WERI-Rb-1 (cell line): ENCODE data around the gene ACAT2.
"Not testable (repeated sequence)": the region's sequence is repeated elsewhere in the genome, so short reads cannot be mapped to it uniquely, and the experiment has no call there.

Experiments
- DNase-seq: peaks from one replicate; pipeline ENCODE4 v3.0.0-alpha.2; 2020
- H3K27ac ChIP-seq: fragments of 250-450 bp; sonication (Bioruptor Pico); 2 replicates; pipeline ENCODE4 v1.5.1; 2020; ENCODE audit warnings: mild to moderate bottlenecking, moderate library complexity
- H3K27me3 ChIP-seq: fragments of 250-450 bp; sonication (Bioruptor Pico); 2 replicates; pipeline ENCODE4 v1.5.1; 2021; ENCODE audit warnings: mild to moderate bottlenecking, low read depth, moderate library complexity; ENCODE audit not compliant: insufficient read depth, severe bottlenecking
- H3K36me3 ChIP-seq: fragments of 250-450 bp; sonication (Bioruptor Pico); 2 replicates; pipeline ENCODE4 v1.5.1; 2020; ENCODE audit warnings: mild to moderate bottlenecking, moderate library complexity
- H3K4me3 ChIP-seq: 2 replicates; pipeline ENCODE4 v1.5.1; 2011; ENCODE audit warnings: low read depth, mild to moderate bottlenecking, control low read depth, low read length
- H3K9me3 ChIP-seq: fragments of 250-450 bp; sonication (Bioruptor Pico); 2 replicates; pipeline ENCODE4 v1.5.1; 2021; ENCODE audit warnings: mild to moderate bottlenecking, moderate library complexity; ENCODE audit not compliant: severe bottlenecking
- TF ChIP-seq, protein P1 (sequence below): IDR thresholded peaks from 2 replicates; pipeline ENCODE4 v1.5.1; 2011; ENCODE audit warnings: low read depth, mild to moderate bottlenecking, control low read depth, inconsistent platforms, low read length

The ACAT2 gene

DNA sequence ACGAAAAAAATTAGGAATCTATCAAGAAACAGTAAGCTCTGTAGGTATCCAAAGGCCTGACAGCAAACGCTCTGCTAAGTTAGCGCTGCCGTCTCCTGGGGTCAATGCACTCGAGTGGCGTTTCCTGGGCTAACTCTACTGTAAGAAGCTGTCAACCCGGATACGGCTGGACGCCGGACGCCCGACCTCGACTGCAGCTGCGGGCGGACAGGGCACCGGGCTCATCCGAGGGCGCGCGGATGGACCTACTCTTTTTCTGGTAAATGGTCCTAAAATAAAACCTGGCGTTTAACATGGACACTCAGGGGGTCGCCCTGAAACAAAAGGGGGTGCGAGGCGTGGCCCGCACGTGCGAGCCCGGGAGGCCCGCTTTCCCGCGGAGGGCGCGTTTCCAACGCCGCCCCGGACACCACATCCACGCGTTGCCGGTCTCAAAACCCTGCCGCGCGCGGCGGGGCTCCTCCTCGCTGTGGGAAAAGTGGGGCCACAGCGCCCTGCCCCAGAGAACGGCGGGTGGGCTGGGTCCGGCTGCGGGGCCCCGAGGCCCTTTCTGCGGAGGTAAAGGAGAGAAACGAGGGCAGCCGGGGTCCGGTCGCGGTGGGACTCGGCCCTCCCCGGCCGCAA is 27.0 kb downstream of the ACAT2 start:
- Histone ChIP-seq H3K9me3 (no peaks in the 10 kb centered on the region), H3K4me3 (peak overlapping the region; percentile 77), H3K27me3 (no peaks in the 10 kb centered on the region), H3K36me3 (peaks cover 71% of the 10 kb centered on the region), H3K27ac (peak overlapping the region; percentile 94)
- DNase-seq: no peak
- TF ChIP-seq, protein P1, sequence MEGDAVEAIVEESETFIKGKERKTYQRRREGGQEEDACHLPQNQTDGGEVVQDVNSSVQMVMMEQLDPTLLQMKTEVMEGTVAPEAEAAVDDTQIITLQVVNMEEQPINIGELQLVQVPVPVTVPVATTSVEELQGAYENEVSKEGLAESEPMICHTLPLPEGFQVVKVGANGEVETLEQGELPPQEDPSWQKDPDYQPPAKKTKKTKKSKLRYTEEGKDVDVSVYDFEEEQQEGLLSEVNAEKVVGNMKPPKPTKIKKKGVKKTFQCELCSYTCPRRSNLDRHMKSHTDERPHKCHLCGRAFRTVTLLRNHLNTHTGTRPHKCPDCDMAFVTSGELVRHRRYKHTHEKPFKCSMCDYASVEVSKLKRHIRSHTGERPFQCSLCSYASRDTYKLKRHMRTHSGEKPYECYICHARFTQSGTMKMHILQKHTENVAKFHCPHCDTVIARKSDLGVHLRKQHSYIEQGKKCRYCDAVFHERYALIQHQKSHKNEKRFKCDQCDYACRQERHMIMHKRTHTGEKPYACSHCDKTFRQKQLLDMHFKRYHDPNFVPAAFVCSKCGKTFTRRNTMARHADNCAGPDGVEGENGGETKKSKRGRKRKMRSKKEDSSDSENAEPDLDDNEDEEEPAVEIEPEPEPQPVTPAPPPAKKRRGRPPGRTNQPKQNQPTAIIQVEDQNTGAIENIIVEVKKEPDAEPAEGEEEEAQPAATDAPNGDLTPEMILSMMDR: no peak

DNA sequence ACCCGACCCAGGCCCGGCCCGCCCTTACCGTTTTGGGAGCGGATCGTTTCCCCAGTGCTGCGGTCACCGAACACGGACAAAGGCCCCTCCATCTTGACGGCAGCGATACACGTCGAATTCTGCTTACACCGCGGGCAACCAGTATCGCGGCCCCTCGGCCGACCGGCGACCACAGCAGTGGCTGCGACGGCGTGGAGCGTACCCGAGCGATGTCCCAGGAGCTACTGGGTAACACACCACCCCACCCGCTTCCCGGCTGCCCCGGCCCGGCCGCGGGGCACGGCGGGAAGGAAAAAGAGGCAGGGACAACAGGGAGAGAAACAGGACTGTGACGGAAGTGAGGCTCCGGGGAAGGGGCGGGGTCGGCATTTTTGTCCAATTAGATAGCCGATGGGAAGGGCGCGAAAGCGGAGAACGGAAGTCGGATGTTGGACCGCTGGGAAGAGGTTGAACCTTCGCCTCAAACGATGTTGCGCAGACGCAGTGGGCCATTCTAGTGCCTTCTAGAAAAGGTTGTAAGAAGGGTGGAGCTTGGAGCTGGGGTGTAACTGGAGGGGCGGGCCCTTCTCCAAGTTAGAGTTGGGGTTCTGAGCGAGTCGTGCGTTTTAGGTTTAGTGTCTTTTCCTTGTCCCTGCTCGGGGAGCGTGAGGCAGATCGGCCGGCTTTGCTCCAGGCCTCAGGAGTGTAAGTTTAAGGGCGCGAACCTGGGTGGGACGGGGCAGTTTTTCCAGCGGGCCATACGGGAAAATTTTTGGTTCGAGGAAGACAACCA is 27.7 kb downstream of the ACAT2 start, which contains the start of gene TCP1:
TCP1 (minus strand) TSS at position 226 of the 772 bp plus-strand sequence; CDS start at position 92, 134 bp downstream.
- H3K9me3 ChIP-seq: no peaks in the 10 kb centered on the region
- TF ChIP-seq, protein P1: no peak
- H3K27me3 ChIP-seq: no peaks in the 10 kb centered on the region
- peaks cover 71% of the 10 kb centered on the region for H3K36me3 ChIP-seq
- peak within 1 kb of the TSS; percentile 94 for H3K27ac ChIP-seq
- H3K4me3 ChIP-seq: peak within 1 kb of the TSS; percentile 77
- DNase-seq: peak; percentile 99

DNA sequence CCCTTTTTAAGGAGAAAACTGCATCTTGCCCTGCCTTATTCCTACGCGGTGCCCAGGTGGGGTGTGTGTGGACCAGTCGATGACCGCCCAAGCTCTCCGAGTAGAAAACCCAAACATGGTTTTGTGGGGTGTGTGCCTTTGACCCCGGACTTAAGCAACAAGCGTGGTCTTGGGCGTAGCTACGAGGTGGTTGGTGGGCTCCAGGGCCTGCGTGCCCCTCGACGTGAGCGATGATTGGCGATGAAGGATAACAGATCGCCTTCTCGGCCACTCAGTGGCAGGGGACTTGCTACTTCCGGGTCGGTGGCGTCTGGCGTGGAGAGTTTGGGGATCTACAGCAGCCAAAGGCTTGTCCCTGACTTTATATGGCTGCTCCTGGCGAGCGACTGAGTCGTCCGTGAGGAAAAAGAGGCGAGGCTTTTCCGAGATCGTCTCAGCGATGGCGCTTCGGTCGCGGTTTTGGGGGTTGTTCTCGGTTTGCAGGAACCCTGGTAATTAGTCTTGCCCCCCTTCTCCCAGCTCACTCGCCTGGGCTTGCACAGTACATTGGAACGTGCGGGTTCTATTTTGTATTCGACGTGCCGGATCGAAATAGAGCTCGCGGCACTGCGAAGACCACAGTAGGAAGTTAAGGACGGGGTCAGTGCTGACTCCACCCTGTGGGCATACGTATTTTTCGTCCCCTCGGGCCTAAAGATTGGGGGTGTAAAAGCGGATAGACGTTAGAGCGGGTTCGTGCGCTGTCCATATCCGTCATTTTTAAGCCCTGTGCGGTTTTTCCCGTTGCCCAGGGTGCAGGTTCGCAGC is 28.5 kb downstream of the ACAT2 start, which contains the start of gene MRPL18:
MRPL18 (plus strand) TSS at position 319 of the 807 bp plus-strand sequence; CDS start at position 440, 121 bp downstream.
- peak within 1 kb of the TSS; percentile 94 for H3K27ac ChIP-seq
- TF ChIP-seq, protein P1: 0 out of 2 replicates have a peak, but pooled peaks have one; percentile 2
- H3K4me3 ChIP-seq: peak within 1 kb of the TSS; percentile 77
- peaks cover 63% of the 10 kb centered on the region for H3K36me3 ChIP-seq
- DNase-seq: peak; percentile 94
- H3K27me3 ChIP-seq: no peaks in the 10 kb centered on the region
- H3K9me3 ChIP-seq: no peaks in the 10 kb centered on the region

DNA sequence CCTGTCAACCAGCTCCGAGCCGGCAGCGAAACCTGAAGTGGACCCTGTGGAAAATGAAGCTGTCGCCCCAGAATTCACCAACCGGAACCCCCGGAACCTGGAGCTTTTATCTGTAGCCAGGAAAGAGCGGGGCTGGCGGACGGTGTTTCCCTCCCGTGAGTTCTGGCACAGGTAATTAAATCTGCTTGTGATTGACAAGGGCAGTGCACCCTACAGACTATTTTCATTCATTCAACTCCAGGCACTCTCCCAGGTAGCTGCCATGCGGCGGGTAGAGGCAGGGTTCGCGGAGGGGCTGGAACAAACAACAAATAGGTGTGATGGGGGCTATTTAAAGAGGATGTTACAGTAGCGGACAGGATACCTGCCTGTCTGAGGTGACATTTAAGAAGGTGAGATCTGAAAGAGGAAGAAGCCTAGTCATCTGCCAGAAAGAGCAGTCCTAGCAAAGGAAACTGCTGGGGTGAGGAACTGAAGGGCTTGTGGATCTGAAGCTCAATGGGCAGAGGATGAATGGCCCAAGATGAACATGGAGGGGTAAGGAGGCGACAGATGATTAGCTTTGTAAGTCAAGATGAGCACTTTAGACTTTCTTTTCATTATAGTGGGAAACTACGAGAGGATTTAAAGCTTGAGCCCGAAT is 29.2 kb downstream of the ACAT2 start:
- Histone ChIP-seq H3K27me3 (no peaks in the 10 kb centered on the region), H3K27ac (peak overlapping the region; percentile 94), H3K4me3 (peak overlapping the region; percentile 77), H3K9me3 (no peaks in the 10 kb centered on the region), H3K36me3 (peaks cover 61% of the 10 kb centered on the region)
- DNase-seq: no peak
- TF ChIP-seq, protein P1: no peak

DNA sequence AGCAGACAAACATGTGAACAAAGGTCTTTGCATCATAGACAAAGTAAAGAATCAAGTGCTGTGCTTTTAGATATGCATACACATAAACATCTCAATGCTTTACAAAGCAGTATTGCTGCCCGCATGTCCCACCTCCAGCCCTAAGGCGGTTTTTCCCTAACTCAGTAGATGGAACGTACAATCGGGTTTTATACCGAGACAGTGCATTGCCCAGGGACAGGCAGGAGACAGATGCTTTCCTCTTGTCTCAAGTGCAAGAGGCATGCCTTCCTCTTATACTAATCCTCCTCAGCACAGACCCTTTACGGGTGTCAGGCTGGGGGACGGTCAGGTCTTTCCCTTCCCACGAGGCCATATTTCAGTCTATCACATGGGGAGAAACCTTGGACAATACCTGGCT is 33.1 kb downstream of the ACAT2 start:
- H3K9me3 ChIP-seq, H3K27me3 ChIP-seq, H3K4me3 ChIP-seq: not testable (repeated sequence)
- peak; percentile 61 for DNase-seq
- Histone ChIP-seq H3K27ac (peak overlapping the region; percentile 90), H3K36me3 (peaks cover 72% of the 10 kb centered on the region)
